ENCODE measurements around the gene CRLF2. TPM values are rescaled to one million over a fixed set of nuclear protein-coding genes. Genes with fewer than 3 reads are reported as not detected.
"Not testable (repeated sequence)": the region's sequence is repeated elsewhere in the genome, so short reads cannot be mapped to it uniquely, and the experiment has no call there.

Gene CRLF2
- total RNA-seq, 1 experiment from 2014 or later = 0.42 TPM

- DNase-seq (ENCODE audit: low read depth) = no peak
These were observed 2.8 kb upstream of the CRLF2 start for GRCh38 chrX:1215123-1215823.

- DNase-seq (ENCODE audit: low read depth) = no peak
These were observed 1.5 kb upstream of the CRLF2 start for GRCh38 chrX:1213971-1214370.

GRCh38 chrX:1210844-1211243 is 1.6 kb downstream of the CRLF2 start:
- DNase-seq (ENCODE audit: low read depth) = no peak

GRCh38 chrX:1207496-1208025 is 4.9 kb downstream of the CRLF2 start:
- no peak for DNase-seq (ENCODE audit: low read depth)

- DNase-seq (ENCODE audit: low read depth) = peak; percentile 51
These were observed 6.5 kb downstream of the CRLF2 start for GRCh38 chrX:1205681-1206611.

- DNase-seq (ENCODE audit: low read depth) = no peak
These were observed 10.2 kb downstream of the CRLF2 start for GRCh38 chrX:1202251-1202650.

GRCh38 chrX:1196436-1196835 is 16.0 kb downstream of the CRLF2 start:
- no peak for DNase-seq (ENCODE audit: low read depth)

- not testable (repeated sequence) for DNase-seq (ENCODE audit: low read depth)
These were observed 20.3 kb downstream of the CRLF2 start for GRCh38 chrX:1192196-1192595.

GRCh38 chrX:1190596-1191145 is 21.8 kb downstream of the CRLF2 start:
- DNase-seq (ENCODE audit: low read depth) = no peak

- DNase-seq (ENCODE audit: low read depth) = no peak
These were observed 26.9 kb downstream of the CRLF2 start for GRCh38 chrX:1185561-1185960.

GRCh38 chrX:1182211-1182610 is 30.2 kb downstream of the CRLF2 start:
- no peak for DNase-seq (ENCODE audit: low read depth)

- not testable (repeated sequence) for DNase-seq (ENCODE audit: low read depth)
These were observed 30.8 kb downstream of the CRLF2 start for GRCh38 chrX:1181661-1182060.

- no peak for DNase-seq (ENCODE audit: low read depth)
These were observed 31.3 kb downstream of the CRLF2 start for GRCh38 chrX:1181170-1181569.

- DNase-seq (ENCODE audit: low read depth) = no peak
These were observed 33.8 kb downstream of the CRLF2 start for GRCh38 chrX:1178580-1179057.

- not testable (repeated sequence) for DNase-seq (ENCODE audit: low read depth)
These were observed 35.7 kb downstream of the CRLF2 start for GRCh38 chrX:1176531-1177320.

- not testable (repeated sequence) for DNase-seq (ENCODE audit: low read depth)
These were observed 37.6 kb downstream of the CRLF2 start for GRCh38 chrX:1174609-1175545.

- not testable (repeated sequence) for DNase-seq (ENCODE audit: low read depth)
These were observed 39.0 kb downstream of the CRLF2 start for GRCh38 chrX:1173435-1173834.

- no peak for DNase-seq (ENCODE audit: low read depth)
These were observed 40.0 kb downstream of the CRLF2 start for GRCh38 chrX:1172496-1172895.

- not testable (repeated sequence) for DNase-seq (ENCODE audit: low read depth)
These were observed 40.5 kb downstream of the CRLF2 start for GRCh38 chrX:1171915-1172314.

- no peak for DNase-seq (ENCODE audit: low read depth)
These were observed 42.2 kb downstream of the CRLF2 start for GRCh38 chrX:1170243-1170642.

Data from HT1080 (cell line).